Endothelial cell (in vitro differentiated cells): ENCODE results near the gene HSD3B7. TPM values are rescaled to one million over a fixed set of nuclear protein-coding genes. Genes with fewer than 3 reads are reported as not detected.

Experiments used
- DNase-seq: peaks from one replicate; pipeline ENCODE4 v3.0.0; 2021; ENCODE audit warnings: low spot score
- H3K27ac Mint-ChIP-seq: one replicate; pipeline ENCODE4 v1.8.0; 2021; ENCODE audit warnings: mixed read lengths, inconsistent platforms; ENCODE audit not compliant: unreplicated experiment
- H3K27me3 Mint-ChIP-seq: one replicate; pipeline ENCODE4 v1.8.0; 2021; ENCODE audit warnings: mild to moderate bottlenecking, moderate library complexity, mixed read lengths, inconsistent platforms; ENCODE audit not compliant: unreplicated experiment
- H3K36me3 Mint-ChIP-seq: one replicate; pipeline ENCODE4 v1.8.0; 2021; ENCODE audit warnings: mild to moderate bottlenecking, low read depth, mixed read lengths, inconsistent platforms; ENCODE audit not compliant: unreplicated experiment
- H3K4me1 Mint-ChIP-seq: one replicate; pipeline ENCODE4 v1.8.0; 2021; ENCODE audit warnings: mild to moderate bottlenecking, mixed read lengths, inconsistent platforms; ENCODE audit not compliant: unreplicated experiment
- H3K4me3 Mint-ChIP-seq: one replicate; pipeline ENCODE4 v1.8.0; 2021; ENCODE audit warnings: mild to moderate bottlenecking, mixed read lengths, inconsistent platforms; ENCODE audit not compliant: unreplicated experiment
- H3K9me3 Mint-ChIP-seq: one replicate; pipeline ENCODE4 v1.8.0; 2021; ENCODE audit warnings: mixed read lengths, inconsistent platforms; ENCODE audit not compliant: unreplicated experiment
- total RNA-seq: library from RNA; stranded (reverse); fragmentation: NEBNext Ultra II Directional; extraction: Animal tissue kit (Norgen Biotek cat#: 25700); gene quantifications from one replicate; pipeline ENCODE4 v1.2.1, GENCODE V29; 2021; ENCODE audit not compliant: unreplicated experiment
- TF ChIP-seq, protein P1 (sequence below): fragments of 200-600 bp; sonication (generic); IDR thresholded peaks from one replicate; pipeline ENCODE4 v1.5.0; 2021; ENCODE audit warnings: antibody characterized with exemption; ENCODE audit not compliant: unreplicated experiment

The HSD3B7 gene
- total RNA-seq, 1 donor from 2014 or later: 5.3 TPM

- Mint-ChIP-seq H3K9me3 (no peaks in the 10 kb centered on the region), H3K27ac (no peak overlapping the region), H3K27me3 (peaks cover 10% of the 10 kb centered on the region), H3K4me3 (no peak overlapping the region), H3K36me3 (peaks cover 2% of the 10 kb centered on the region), H3K4me1 (no peaks in the 10 kb centered on the region)
- TF ChIP-seq, protein P1, sequence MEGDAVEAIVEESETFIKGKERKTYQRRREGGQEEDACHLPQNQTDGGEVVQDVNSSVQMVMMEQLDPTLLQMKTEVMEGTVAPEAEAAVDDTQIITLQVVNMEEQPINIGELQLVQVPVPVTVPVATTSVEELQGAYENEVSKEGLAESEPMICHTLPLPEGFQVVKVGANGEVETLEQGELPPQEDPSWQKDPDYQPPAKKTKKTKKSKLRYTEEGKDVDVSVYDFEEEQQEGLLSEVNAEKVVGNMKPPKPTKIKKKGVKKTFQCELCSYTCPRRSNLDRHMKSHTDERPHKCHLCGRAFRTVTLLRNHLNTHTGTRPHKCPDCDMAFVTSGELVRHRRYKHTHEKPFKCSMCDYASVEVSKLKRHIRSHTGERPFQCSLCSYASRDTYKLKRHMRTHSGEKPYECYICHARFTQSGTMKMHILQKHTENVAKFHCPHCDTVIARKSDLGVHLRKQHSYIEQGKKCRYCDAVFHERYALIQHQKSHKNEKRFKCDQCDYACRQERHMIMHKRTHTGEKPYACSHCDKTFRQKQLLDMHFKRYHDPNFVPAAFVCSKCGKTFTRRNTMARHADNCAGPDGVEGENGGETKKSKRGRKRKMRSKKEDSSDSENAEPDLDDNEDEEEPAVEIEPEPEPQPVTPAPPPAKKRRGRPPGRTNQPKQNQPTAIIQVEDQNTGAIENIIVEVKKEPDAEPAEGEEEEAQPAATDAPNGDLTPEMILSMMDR: no peak
- DNase-seq: no peak
Observed at GRCh38 chr16:30987581-30988190, 2.7 kb downstream of the HSD3B7 start.

- H3K9me3 Mint-ChIP-seq: no peaks in the 10 kb centered on the region
- no peak overlapping the region for H3K27ac Mint-ChIP-seq
- no peaks in the 10 kb centered on the region for H3K36me3 Mint-ChIP-seq
- no peaks in the 10 kb centered on the region for H3K4me1 Mint-ChIP-seq
- peaks cover 7% of the 10 kb centered on the region for H3K27me3 Mint-ChIP-seq
- TF ChIP-seq, protein P1: no peak
- no peak overlapping the region for H3K4me3 Mint-ChIP-seq
- no peak for DNase-seq
Observed at GRCh38 chr16:30989469-30990047, 4.6 kb downstream of the HSD3B7 start.

GRCh38 chr16:30990105-30990504 lies 5.1 kb downstream of the HSD3B7 start:
- Mint-ChIP-seq H3K36me3 (no peaks in the 10 kb centered on the region), H3K27me3 (peaks cover 8% of the 10 kb centered on the region), H3K9me3 (no peaks in the 10 kb centered on the region), H3K4me1 (no peaks in the 10 kb centered on the region), H3K4me3 (no peak overlapping the region), H3K27ac (no peak overlapping the region)
- TF ChIP-seq, protein P1: no peak
- no peak for DNase-seq

GRCh38 chr16:30991052-30991451 lies 6.0 kb downstream of the HSD3B7 start:
- Mint-ChIP-seq H3K27me3 (peaks cover 8% of the 10 kb centered on the region), H3K36me3 (no peaks in the 10 kb centered on the region), H3K4me1 (no peaks in the 10 kb centered on the region), H3K27ac (no peak overlapping the region), H3K4me3 (peak overlapping the region; percentile 21), H3K9me3 (no peaks in the 10 kb centered on the region)
- no peak for DNase-seq
- TF ChIP-seq, protein P1: no peak

- H3K27ac Mint-ChIP-seq: no peak overlapping the region
- peaks cover 6% of the 10 kb centered on the region for H3K27me3 Mint-ChIP-seq
- no peak overlapping the region for H3K4me3 Mint-ChIP-seq
- DNase-seq: no peak
- peaks cover 3% of the 10 kb centered on the region for H3K36me3 Mint-ChIP-seq
- peaks cover 3% of the 10 kb centered on the region for H3K4me1 Mint-ChIP-seq
- H3K9me3 Mint-ChIP-seq: no peaks in the 10 kb centered on the region
- TF ChIP-seq, protein P1: no peak
Observed at GRCh38 chr16:30992276-30992780, 7.3 kb downstream of the HSD3B7 start.
